Neural cell (in vitro differentiated cells): ENCODE measurements around the gene TNFAIP8. TPM values are rescaled to one million over a fixed set of nuclear protein-coding genes. Genes with fewer than 3 reads are reported as not detected.

Experiments
- H2AFZ ChIP-seq: fragments of 200-600, 300-800 bp; sonication (generic), shearing (Covaris generic); 2 replicates; pipeline ENCODE4 v1.6.0; 2014; ENCODE audit warnings: low read depth, mild to moderate bottlenecking, antibody characterized with exemption, low read length, moderate library complexity
- H3F3A ChIP-seq: fragments of 200-600 bp; shearing (Covaris generic); 2 replicates; pipeline ENCODE4 v1.6.1; 2016; ENCODE audit warnings: mild to moderate bottlenecking, moderate library complexity, mixed read lengths, antibody characterized with exemption, low read length; ENCODE audit not compliant: insufficient read depth, poor library complexity, severe bottlenecking
- H3K27ac ChIP-seq: fragments of 200-600, 300-800 bp; sonication (generic), shearing (Covaris generic); 2 replicates; pipeline ENCODE4 v1.5.1; 2014; ENCODE audit warnings: mild to moderate bottlenecking, low read length, moderate library complexity
- H3K27me3 ChIP-seq: fragments of 300-800, 200-600 bp; sonication (generic), shearing (Covaris generic); 2 replicates; pipeline ENCODE4 v1.6.0; 2014; ENCODE audit warnings: mild to moderate bottlenecking, low read depth, low read length, moderate library complexity; ENCODE audit not compliant: insufficient read depth
- H3K36me3 ChIP-seq: fragments of 300-800, 200-600 bp; sonication (generic), shearing (Covaris generic); 2 replicates; pipeline ENCODE4 v1.5.1; 2014; ENCODE audit warnings: mild to moderate bottlenecking, antibody characterized with exemption, low read length, moderate library complexity; ENCODE audit not compliant: insufficient read depth
- H3K4me2 ChIP-seq: fragments of 300-800, 200-600 bp; sonication (generic), shearing (Covaris generic); 2 replicates; pipeline ENCODE4 v1.6.0; 2014; ENCODE audit warnings: mild to moderate bottlenecking, low read length
- H3K4me3 ChIP-seq: fragments of 300-800, 200-600 bp; sonication (generic), shearing (Covaris generic); 2 replicates; pipeline ENCODE4 v1.5.1; 2014; ENCODE audit warnings: mild to moderate bottlenecking, low read length, moderate library complexity
- H3K79me2 ChIP-seq: fragments of 200-600 bp; shearing (Covaris generic); replicated peaks from 2 replicates; pipeline ENCODE4 v1.6.0; 2014; ENCODE audit warnings: mild to moderate bottlenecking, low read length, moderate library complexity; ENCODE audit not compliant: insufficient read depth
- H3K9ac ChIP-seq: fragments of 300-800, 200-600 bp; sonication (generic), shearing (Covaris generic); 2 replicates; pipeline ENCODE4 v1.6.1; 2016; ENCODE audit warnings: mild to moderate bottlenecking, low read length, mixed read lengths
- H3K9me2 ChIP-seq: fragments of 200-600 bp; shearing (Covaris generic); 2 replicates; pipeline ENCODE4 v1.6.1; 2016; ENCODE audit warnings: mild to moderate bottlenecking, low read length, mixed read lengths; ENCODE audit not compliant: insufficient read depth
- H3K9me3 ChIP-seq: fragments of 200-600, 300-800 bp; sonication (generic), shearing (Covaris generic); 2 replicates; pipeline ENCODE4 v1.6.1; 2016; ENCODE audit warnings: mild to moderate bottlenecking, mixed run types, low read length, moderate library complexity, mixed read lengths
- H4K20me1 ChIP-seq: fragments of 200-600 bp; shearing (Covaris generic); 2 replicates; pipeline ENCODE4 v1.6.1; 2016; ENCODE audit warnings: mild to moderate bottlenecking, mixed run types; ENCODE audit not compliant: insufficient read depth
- CTCF ChIP-seq: fragments of 450-650 bp; IDR thresholded peaks from 2 replicates; pipeline ENCODE4 v1.5.1; 2014; ENCODE audit warnings: antibody characterized with exemption, mild to moderate bottlenecking, moderate library complexity; ENCODE audit not compliant: poor library complexity, severe bottlenecking
- EP300 ChIP-seq: fragments of 450-650 bp; conservative IDR thresholded peaks from 2 replicates; pipeline ENCODE4 v1.6.1; 2014; ENCODE audit warnings: antibody characterized with exemption, mild to moderate bottlenecking, moderate library complexity; ENCODE audit not compliant: poor library complexity, severe bottlenecking
- EZH2 ChIP-seq: fragments of 200-600, 300-800 bp; shearing (Covaris generic), sonication (generic); IDR thresholded peaks from 2 replicates; pipeline ENCODE4 v1.6.1; 2014; ENCODE audit warnings: antibody characterized with exemption, low read length, borderline replicate concordance, mild to moderate bottlenecking; ENCODE audit not compliant: insufficient read depth, poor library complexity, severe bottlenecking
- MXI1 ChIP-seq: fragments of 450-650 bp; conservative IDR thresholded peaks from 2 replicates; pipeline ENCODE4 v1.6.1; 2014; ENCODE audit warnings: antibody characterized with exemption, mild to moderate bottlenecking; ENCODE audit not compliant: poor library complexity, severe bottlenecking
- POLR2AphosphoS5 ChIP-seq: IDR thresholded peaks from 2 replicates; pipeline ENCODE4 v1.6.1; 2012
- RAD21 ChIP-seq: fragments of 450-650 bp; conservative IDR thresholded peaks from 2 replicates; pipeline ENCODE4 v1.6.1; 2014; ENCODE audit warnings: antibody characterized with exemption, mild to moderate bottlenecking, moderate library complexity
- REST ChIP-seq: IDR thresholded peaks from 2 replicates; pipeline ENCODE4 v1.6.1; 2012; ENCODE audit warnings: borderline replicate concordance
- SMC3 ChIP-seq: fragments of 450-650 bp; conservative IDR thresholded peaks from 2 replicates; pipeline ENCODE4 v1.6.1; 2014; ENCODE audit warnings: antibody characterized with exemption, mild to moderate bottlenecking, moderate library complexity; ENCODE audit not compliant: poor library complexity
- TAF1 ChIP-seq: IDR thresholded peaks from 2 replicates; pipeline ENCODE4 v1.6.1; 2012; ENCODE audit warnings: low read depth
- polyA plus RNA-seq: library from polyadenylated mRNA; depleted of rRNA; stranded (reverse); fragments of >200 nt; gene quantifications from 2 replicates; pipeline ENCODE4 v1.2.3, GENCODE V29; 2014

TNFAIP8 gene
- polyA plus RNA-seq, 1 donor from 2014 or later, result 0.26 TPM

- Histone ChIP-seq H3K27me3 (peaks cover 34% of the 10 kb centered on the region), H3K4me2 (no peak overlapping the region), H4K20me1 (no peaks in the 10 kb centered on the region), H3K4me3 (no peak overlapping the region), H3K79me2 (no peaks in the 10 kb centered on the region), H3K27ac (no peak overlapping the region), H3F3A (no peaks in the 10 kb centered on the region), H2AFZ (no peak overlapping the region), H3K9me2 (no peaks in the 10 kb centered on the region), H3K36me3 (no peaks in the 10 kb centered on the region), H3K9me3 (no peaks in the 10 kb centered on the region), H3K9ac (no peak overlapping the region)
- TF ChIP-seq SMC3, result no peak
Observed at GRCh38 chr5:119353686-119354366, 2.0 kb upstream of the TNFAIP8 start.

DNA sequence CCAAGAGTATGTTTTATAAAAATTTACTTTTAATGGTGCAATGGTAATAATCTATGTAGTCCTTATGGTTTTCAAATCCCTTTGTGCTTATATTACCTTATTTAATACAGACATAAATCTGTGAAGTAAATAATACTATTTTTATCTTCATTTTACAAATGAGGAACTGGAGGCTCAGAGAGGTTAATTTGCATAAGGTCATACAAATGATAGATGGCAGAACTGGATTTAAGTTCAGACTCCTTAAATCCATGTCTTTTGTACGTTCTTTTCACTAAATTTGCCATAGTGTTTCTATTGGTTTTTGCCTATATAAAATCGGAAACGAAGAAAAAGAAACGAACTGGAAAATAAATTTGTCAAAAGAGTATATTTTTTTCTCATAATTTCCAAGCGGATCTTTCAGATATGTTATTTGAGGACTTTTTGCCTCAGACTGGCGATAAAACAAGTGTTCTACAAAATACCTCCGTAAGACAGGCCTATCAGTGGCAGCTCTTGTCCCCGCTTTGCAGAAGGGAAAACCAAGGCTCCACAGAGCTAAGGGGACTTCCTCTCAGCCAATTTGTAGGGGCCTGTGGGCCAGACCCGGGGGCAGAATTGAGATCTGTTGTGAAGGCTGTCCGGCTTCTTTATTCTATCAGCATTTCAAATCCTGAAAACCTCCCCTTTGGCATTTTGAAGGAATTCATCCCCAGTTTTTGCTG lies 1.1 kb upstream of the TNFAIP8 start:
- Histone ChIP-seq H3K4me2 (no peak overlapping the region), H4K20me1 (no peaks in the 10 kb centered on the region)

More for the DNA sequence above, 1.1 kb upstream of the TNFAIP8 start:
- peaks cover 34% of the 10 kb centered on the region for H3K27me3 ChIP-seq
- H3K9ac ChIP-seq, result no peak overlapping the region
- no peaks in the 10 kb centered on the region for H3K9me2 ChIP-seq
- H3K36me3 ChIP-seq, result no peaks in the 10 kb centered on the region
- no peaks in the 10 kb centered on the region for H3K9me3 ChIP-seq
- H3K79me2 ChIP-seq, result no peaks in the 10 kb centered on the region
- no peak overlapping the region for H3K27ac ChIP-seq
- TF ChIP-seq MXI1, result no peak
- TF ChIP-seq EZH2, result no peak
- TF ChIP-seq CTCF, result no peak
- TF ChIP-seq POLR2AphosphoS5, result no peak
- TF ChIP-seq EP300, result no peak
- TF ChIP-seq TAF1, result no peak
- no peak for TF ChIP-seq RAD21
- no peak for TF ChIP-seq SMC3
- TF ChIP-seq REST, result no peak
- H3K4me3 ChIP-seq, result no peak overlapping the region
- no peaks in the 10 kb centered on the region for H3F3A ChIP-seq
- no peak overlapping the region for H2AFZ ChIP-seq
